COLO829 (cell line): ENCODE data around the gene EFNA2.
"Not testable (repeated sequence)": the region's sequence is repeated elsewhere in the genome, so short reads cannot be mapped to it uniquely, and the experiment has no call there.

Experiments
- DNase-seq: peaks from one replicate; pipeline ENCODE4 v3.0.0; 2012; ENCODE audit warnings: low spot score

The EFNA2 gene

DNA sequence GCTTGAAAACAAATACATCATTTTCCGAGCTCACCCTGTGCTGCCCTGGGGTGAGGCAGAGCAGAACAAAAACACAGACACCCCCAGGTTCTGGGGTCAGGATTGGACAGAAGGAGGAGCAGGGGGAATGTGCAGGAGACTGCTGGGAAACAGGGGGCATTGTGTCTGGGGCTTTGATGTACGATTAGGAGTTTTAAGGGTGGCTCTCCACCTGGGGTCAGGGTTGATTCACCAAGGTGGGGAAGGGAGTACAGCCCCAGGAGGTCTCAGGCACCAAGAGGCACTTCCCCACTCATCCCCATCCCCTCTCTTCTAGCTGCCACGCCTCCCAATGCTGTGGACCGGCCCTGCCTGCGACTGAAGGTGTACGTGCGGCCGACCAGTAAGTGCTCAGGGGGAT, 12.6 kb downstream of the EFNA2 start:
- DNase-seq = no peak

DNA sequence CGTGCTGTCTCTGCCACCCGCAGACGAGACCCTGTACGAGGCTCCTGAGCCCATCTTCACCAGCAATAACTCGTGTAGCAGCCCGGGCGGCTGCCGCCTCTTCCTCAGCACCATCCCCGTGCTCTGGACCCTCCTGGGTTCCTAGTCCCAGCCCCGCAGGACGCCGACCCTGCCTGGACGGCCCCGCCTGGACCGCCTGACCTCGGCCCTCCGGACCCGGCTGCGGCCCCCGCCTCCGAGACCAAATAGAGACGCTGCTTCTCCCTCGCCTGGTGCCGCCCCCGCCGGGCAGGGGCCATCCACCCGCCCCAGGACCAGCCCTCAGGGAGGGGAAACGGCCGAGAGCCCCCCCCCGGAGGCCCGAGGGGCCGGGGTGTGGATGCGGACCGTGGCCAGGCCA, 14.1 kb downstream of the EFNA2 start:
- DNase-seq = no peak

DNA sequence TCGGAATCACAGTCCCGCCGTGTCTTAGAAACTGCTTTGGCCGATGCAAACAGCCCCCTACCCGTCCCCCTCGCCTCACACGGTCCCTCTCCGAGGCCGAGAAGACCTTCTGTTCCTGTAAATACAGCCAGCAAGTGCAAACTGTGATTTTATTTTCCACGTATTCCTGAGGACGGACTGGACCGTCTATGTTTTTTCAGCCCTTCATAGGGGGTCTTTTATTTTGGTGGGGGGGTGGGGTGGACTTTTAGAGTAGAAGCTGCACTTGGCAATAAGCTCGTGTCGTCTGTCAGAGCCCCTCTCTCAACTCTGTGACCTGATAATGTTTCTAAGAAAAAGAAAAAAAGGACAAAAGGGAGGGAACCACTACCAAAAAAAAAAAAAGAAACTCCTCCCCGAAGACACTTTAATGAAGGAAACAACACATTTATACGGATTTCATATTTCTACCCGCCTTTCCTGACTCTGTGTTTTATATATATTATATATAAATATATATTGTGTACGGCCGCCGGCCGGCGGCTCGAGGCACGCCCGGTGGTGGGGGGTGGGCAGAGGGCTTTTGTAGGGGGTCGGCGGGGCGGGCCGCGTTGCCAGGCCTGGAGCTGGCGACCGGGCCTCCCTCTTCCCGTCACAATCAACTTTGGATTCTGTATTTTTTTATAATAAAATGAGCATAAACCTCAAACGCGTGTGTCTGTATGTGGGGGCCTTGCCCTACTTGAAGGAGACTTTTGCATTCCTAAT, 15.2 kb downstream of the EFNA2 start:
- no peak for DNase-seq

DNA sequence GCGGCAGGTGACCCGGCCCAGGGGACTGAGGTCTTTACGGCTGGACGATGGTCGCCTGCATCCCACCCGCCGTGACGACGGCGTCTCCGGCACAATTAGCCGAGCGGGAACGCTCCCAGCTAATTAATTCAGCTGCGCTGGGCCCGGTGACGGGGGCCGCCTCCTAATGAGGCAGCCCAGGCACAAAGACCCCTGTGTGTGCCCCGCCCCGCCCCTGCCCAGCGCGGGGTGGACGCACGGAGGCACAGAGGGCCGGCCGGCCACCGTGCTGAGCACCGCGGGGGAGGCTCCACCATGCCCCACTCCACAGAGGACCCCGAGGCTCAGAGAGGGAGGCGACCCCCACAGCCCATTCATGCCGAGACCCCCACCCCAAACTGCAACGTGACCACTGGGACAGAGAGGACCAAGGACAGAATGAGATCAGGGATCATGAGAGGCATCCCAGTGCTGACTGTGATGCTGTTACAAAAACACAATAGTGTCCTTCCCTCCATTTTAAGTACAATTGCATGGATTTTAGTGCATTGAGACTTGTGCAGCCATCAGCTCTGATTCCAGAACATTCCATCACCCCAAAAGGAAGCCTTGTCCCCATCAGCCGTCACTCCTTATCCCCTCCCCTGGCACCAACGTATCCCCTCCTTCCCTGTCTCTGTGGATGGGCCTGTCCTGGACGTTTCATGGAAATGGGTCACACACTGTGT, 17.0 kb downstream of the EFNA2 start:
- DNase-seq = no peak

DNA sequence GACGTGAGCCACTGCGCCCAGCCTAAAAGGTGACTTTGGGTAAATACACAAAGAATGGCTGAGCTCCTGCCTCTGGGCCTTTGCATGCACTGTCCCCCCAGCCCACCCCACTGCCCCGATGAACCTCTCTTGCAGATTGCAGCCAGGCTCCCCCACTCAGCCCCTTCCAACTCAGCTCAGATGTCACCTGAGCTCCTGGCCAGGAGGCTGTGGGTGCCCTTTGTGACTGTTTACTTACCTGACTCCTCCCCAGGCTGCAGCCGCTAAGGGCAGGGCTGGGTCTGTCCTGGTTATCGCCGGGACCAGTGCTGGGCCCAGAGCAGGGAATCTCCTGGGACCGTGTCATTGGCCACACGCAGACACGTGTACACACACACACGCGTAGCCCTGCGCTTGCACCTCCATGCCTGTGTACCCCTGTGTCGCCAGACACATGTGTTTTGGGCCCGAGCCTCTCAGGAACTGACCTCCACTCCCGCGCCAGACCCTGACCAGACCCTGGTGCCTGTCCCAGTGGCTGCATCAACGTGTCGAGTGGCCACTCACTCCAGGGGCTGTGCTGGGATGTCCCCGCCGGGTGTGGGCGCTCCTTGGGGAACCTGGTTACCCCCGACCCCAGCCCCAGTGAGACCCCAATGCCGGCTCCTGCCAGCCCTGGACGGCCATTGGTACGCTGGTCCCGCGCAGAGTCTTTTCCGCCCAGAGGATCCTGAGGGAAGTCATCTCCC, 18.7 kb downstream of the EFNA2 start:
- no peak for DNase-seq

DNA sequence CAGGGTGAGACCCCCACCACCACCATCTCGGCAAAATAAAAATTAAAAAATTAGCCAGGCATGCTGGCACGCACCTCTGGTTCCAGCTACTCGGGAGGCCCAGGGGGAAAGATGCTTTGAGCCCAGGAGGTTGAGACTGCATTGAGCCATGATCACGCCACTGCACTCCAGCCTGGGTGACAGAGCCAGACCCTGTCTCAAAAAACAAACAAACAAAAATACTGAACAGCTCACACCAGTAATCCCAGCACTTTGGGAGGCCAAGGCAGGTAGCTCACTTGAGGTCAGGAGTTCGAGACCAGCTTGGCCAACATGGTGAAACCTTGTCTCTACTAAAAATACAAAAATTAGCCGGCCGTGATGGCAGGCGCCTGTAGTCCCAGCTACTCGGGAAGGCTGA, 19.7 kb downstream of the EFNA2 start:
- not testable (repeated sequence) for DNase-seq

DNA sequence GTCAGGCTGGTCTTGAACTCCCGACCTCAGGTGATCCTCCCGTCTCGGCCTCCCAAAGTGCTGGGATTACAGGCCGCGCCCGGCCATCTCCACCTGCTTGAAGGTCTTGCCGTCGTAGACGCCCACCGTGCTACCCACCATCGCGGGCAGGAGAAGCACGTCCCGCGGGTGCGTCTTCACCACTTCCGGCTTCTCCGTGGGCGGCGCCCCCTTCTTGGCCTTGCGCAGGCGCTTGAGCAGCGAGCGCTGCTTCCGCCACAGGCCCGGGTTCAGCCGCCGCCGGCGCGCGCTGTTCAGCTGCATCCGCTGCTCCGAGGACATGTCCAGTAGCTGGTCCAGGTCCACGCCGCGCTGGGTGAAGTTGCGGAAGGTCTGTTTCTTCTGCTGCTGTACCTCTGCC, 21.6 kb downstream of the EFNA2 start:
- peak; percentile 51 for DNase-seq

DNA sequence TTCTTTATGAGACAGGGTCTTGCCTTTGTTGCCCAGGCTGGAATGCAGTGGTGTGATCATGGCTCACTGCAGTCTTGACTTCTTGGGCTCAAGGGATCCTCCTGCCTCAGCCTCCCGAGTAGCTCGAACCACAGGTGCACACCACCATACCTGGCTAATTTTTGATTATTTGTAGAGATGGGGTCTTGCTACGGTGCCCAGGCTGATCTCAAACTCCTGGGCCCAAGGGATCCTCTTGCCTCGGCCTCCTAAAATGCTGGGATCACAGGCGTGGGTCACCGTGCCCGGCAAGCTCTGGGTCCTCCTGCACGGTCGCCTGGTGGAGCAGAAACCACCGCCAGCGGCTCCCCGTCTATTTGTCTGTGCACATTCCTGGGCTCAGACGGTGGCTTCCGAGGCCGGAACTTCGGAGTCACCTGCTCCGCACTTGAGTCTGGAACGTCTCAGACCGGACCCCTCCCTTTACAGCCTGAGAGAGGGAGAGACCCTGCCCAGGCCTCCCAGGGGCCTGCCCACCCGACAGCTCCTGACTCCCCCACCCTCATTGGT, 22.2 kb downstream of the EFNA2 start:
- no peak for DNase-seq

DNA sequence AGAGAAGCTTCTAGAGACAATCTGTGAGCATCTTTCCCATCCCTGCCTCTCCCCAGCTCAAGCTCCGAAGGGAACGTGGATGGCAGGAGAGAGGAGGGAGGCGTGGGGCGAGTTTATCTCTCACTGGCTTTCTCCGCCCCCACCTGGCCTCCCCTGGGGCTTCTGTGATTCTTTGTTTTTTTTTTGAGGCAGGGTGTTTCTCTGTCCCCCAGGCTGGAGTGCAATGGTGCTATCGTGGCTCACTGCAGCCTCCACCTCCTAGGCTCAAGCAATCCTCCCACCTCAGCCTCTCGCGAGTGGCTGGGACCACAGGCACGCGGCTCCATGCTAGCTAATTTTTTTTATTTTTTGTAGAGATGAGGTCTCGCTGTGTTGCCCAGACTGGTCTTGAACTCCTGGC, 23.0 kb downstream of the EFNA2 start:
- DNase-seq = no peak

DNA sequence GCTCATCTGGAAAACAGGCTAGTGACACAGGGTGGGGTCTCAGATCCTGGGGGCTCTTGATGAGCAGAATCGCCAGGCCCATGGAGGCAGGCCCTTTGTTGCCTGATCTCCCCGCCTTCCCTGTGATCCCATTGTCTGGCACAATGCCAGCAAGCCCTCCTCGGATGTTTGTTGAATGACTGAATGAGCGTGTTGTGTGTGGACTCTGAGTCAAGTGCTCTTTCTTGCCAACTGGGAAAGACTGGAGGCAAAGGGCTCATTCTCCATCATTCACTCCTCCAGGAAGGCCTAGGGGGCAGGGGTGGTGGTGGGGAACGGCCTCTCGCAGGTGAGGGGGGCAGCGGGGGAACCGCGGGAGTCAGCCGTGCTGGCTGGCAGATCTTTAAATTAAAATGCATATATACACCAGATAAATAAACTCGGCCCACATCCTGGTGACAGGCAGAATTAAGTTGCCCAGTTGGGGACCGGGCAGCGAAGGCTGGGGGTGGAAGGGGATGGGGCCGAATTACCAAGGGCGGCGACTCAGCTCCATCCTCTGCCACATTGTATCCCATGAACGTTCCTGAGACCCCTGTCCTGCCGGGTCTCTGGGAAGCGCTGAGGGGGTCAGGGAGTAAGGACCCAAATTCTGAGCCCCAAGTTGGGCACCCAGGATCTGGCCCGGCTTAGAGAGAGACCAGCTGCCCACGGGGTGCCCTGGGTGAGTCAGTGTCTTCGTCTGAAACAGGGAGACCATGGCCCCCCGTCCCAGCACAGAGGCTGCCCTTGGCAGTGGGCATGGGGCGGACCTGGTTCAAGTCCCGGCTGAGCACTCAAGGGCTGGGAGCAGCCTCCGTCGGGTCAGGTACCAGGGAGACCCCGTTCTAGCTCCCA, 24.5 kb downstream of the EFNA2 start:
- DNase-seq = no peak

DNA sequence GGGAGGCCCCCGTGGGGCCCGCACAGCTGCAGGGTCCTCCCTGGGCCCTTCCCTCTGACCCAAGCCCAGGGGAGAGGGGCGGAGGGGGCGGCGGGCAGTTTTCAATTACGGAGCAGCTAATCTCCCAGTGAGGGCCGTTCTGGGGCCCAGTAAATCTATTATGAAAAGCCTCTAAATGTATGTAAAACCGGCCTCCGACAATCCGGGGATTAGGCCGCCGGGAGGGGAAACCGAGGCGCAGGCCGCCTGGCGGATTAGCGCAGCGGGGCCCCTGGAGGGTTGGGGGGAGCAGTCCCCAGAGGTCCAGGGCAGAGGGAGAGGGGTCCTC, 25.1 kb downstream of the EFNA2 start:
- DNase-seq = no peak

DNA sequence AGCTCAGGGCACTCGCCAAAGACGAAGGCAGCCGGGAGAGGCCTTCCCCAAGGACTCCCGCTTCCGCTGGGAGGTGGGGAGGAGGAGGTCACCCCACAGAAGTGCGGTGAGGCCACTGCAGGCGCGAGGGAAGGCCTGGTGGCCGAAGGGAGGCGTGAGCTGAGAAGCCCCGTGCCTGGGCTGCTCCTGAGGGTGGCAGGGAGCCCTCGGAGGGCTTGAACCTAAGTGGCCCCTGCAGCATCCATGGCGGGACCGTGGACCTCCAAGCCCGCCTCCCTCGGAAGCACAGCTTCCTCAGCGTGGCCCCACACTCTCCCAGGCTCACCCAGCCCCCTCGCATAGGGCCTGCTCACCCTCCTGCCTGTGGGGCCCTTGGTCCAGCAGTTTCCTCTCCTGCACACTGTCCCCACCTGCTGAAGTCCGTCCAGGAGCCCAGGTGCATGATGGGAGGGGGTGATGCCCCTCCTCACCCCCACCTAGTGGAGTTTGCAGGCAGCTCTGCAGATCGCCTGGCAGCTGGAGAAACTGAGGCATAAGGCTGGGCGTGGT, 25.9 kb downstream of the EFNA2 start:
- no peak for DNase-seq

DNA sequence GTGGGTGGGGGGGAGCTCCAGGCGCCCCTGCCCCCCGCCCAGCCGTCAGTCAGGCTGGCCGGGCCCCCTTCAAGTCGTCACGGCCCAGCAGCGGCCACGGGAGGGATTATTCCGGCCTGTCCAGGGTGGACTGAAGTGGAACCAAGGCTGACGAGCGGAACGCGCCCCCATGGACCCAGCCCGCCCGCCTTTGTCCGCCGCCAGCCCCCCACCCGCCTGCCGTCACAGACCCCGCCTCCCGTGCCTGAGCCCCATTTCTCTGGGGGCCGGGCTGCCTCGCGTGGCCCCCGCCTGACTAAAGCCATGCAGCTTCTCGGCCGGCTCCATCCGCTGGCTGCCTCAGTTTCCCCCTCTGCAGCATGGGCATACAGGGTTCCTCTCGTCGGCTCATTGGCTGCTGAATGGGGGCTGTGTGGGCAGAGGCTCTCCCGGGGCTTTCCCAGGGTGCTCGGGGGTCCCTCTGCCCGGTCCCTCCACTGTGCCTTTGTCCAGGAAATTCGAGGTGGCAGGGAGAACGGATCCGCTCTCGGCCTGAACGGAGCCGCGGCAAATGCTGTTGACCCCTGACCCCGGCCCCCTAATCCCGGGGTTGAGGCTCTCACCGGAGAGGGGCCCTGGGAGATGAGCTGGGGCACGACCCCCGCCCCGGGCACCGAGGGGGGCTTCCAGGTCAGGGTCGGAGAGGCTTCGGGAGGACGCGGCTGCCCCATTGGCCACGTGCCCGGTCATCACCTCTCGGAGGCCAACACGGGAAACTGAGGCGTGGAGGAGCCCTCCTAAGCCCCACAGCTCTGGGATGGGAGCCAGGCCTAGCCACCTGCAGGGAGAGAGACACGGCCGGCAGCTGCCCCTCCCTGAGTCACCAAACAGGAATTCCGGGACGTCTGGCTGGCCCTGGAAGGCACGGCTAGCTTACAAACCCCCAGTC, 27.4 kb downstream of the EFNA2 start:
- peak; percentile 28 for DNase-seq

DNA sequence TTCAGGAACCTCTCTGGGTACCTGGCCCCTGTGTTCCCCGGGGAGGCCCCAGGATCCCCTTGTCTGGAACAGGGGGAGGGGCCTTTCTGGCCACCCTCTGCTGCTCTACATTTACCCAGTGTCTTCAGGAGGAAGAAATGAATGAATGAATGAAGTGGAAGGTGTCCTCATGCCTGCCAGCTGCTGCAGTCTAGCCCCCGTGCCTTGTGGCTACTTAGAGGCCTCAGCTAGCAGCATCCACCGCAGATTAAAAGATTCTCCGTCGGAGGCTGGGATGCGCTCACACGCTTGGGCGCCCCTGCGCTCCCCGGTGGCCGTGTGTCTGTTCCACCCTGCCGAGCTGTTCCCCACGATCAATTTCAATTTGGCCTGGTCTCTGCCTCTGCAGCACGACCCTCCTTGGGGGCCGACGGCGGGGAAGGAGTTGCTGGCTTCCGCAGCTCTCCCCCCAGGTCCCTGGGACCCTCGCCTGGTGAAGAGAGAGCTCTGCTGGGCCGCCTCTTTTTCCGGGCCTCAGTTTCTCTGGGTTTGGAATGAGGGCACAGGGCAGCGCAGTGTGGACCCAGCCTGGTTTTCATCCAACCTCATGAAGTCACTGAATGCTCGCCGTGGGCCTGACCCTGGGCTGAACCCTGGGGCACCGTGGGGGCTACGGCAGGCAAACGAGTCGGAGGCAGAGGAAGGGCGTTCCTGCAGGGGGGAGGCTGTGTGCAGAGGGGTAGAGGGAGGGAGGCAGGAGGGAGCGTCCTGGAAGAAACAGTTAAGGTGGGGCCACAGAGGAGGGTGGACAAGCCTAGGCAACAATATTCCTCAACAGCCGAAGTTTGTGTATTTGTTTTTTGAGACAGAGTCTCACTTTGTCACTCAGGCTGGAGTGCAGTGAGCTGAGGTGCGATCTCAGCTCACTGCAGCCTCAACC, 28.3 kb downstream of the EFNA2 start:
- DNase-seq = no peak

DNA sequence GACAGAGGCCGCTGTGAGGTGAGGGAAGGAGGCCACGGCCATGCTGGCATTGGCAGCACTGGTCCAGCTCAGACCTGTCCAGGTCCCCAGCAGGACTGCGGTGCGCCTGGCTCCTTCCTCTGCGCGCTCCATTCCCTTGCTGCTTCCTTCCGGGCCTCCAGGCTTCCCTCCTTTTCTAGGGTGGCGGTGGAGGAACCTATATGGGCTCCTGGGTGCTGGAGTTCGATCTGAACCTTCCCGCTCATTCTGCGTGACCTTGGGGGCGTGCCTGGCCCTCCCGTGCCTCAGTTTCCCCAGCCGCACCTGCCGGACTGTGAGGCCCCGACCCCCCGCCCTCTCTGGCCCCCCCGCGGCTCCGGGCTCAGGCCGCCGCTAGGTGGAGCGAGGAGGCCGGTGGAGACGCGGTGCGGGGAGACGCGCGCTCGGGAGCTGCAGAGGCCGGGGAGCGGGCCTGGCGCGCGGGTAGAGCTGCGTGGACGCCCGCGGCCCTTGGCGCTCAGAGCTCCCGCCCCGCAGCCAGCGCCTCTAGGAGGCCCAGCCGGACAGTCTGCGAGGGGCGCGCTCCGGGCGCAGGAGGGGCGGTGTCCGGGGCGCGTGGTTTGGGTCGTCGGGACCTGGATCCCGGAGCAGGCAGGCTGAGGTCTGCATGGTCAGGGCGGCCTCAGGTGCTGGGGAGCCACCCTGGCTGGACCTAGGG, 29.9 kb downstream of the EFNA2 start:
- DNase-seq = no peak

DNA sequence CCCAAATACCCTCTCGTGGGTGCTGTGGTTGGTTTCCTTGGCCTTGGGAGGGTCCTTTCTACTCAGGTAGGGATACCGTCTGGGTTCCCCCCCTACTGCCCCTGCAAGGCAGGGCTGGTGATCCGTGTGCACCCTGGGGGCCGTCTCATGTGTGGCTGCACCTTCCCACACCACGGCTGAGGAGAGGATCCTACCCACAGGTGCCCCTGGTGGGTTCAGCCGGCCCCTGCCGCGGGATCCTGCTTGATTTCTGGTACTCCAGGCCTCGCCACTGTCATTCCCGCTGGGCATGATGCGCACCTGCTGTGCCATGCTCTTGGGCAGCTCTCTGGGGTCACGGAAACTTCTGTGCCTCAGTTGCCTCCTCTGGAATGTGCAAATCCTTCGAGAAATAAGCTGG, 30.8 kb downstream of the EFNA2 start:
- DNase-seq = no peak

DNA sequence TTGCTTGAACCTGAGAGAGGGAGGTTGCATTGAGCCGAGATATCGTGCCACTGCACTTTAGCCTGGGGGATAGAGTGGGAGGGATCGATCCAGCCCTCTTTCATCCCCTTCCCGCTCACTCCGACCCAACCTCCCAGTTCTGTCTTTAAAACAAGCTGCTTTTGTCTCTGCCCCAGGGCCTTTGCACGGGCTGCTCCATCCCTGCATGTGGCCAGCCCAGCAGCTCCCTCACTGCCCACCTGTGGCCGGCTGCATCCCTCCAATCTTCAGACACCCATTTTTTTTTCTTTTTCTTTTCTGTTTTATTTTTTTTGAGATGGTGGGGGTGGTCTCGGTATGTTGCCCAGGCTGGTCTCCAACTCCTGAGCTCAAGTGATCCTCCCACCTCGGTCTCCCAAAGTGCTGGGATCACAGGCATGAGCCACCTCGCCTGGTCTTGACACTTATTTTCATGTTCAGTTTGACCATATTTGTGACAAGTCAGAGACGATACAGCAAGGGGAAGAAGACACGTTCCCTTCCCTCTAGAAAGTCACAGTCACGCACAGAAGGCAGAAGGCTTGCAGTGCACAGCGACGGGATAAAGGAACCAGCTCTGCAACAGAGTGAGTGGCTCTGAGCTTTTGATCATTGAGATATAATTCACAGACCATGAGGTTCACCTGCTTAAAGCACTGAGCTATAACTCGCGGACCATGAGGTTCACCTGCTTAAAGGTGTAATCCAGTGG, 31.8 kb downstream of the EFNA2 start:
- DNase-seq = no peak
